ENCODE data around the gene FBP1.

FBP1 gene

DNA sequence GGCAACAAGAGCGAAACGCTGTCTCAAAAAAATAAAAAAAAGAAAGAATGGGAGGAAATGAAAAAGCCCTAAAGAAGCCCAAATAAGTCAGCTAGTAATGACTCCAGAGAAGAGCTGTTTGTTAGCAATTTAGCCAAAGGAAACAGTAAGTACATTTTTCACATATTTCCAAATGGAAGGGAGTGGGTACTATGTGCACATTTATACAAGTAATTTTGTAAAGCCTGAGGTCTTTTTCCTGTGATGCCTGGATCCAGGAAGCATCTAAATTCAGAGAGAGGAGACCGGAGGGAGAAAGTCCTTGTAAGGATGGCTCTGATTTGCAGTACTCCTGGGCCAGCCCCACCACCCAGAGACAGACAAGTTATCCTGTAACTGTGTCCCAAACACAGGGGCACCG is 14.7 kb downstream of the FBP1 start:
- no peak overlapping the region for H3K4me3 ChIP-seq (replicated peaks; ENCODE audit: low read depth, low read length)
- TF ChIP-seq, protein P1, sequence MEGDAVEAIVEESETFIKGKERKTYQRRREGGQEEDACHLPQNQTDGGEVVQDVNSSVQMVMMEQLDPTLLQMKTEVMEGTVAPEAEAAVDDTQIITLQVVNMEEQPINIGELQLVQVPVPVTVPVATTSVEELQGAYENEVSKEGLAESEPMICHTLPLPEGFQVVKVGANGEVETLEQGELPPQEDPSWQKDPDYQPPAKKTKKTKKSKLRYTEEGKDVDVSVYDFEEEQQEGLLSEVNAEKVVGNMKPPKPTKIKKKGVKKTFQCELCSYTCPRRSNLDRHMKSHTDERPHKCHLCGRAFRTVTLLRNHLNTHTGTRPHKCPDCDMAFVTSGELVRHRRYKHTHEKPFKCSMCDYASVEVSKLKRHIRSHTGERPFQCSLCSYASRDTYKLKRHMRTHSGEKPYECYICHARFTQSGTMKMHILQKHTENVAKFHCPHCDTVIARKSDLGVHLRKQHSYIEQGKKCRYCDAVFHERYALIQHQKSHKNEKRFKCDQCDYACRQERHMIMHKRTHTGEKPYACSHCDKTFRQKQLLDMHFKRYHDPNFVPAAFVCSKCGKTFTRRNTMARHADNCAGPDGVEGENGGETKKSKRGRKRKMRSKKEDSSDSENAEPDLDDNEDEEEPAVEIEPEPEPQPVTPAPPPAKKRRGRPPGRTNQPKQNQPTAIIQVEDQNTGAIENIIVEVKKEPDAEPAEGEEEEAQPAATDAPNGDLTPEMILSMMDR (IDR thresholded peaks at IDR 0.05; ENCODE audit: low read depth, low read length, missing control alignments): no peak
- DNase-seq (ENCODE audit: extremely low read depth, low read depth): no peak

DNA sequence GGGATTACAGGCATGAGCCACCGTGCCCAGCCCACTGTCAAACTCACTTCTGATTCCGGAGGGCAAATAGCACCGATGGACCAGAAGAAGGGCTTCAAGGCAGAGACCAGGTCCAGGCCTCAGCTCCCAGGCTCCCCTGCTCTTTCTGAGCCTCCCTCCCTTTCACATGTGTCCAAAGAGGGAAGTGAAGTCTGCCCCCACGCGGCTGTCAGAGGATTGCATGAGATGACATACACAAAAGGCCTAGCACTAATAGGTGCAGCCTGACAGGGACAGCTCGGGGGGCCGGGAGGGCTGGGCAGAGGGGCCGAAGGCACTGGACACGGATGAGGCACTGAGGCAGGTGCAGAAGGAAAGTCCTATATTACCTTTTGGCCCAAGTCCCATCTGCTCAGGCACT is 16.1 kb downstream of the FBP1 start:
- TF ChIP-seq, protein P1 (IDR thresholded peaks at IDR 0.05; ENCODE audit: low read depth, low read length, missing control alignments): peak; percentile 49
- H3K4me3 ChIP-seq (replicated peaks; ENCODE audit: low read depth, low read length): no peak overlapping the region
- DNase-seq (ENCODE audit: extremely low read depth, low read depth): no peak

DNA sequence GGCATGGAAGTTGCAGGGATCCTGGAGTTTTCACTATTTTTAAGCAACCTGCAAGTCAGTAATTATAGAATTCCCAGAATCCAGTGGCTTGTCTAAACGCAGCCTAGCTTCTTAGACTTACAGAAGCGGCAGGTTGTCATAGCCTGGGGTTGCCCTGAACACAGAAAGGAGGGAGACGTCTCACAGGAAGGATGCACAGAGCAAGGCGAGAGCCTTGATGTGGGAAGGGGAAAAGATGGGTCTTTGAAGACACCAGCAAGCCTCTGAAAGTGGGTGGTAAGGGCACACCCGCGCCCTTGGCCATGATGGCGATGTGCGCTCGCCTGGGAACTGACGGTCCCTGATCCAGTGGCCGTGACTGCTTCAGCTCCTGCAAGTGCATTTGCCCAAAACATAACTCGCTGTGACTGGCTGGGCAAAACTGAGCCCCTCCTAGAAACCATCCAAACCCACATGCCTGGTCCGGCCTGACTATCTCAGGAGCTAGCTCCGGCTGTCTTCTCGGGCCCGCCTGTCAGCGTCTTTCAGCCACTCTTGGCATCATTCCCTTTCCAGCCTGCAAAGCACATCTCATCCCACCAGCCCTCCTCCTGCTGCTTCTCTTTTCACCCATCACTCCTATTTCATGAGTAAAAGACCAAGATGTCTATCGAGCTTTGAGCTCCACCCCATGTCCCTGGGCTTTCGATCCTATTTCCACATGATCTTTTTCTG is 17.1 kb downstream of the FBP1 start:
- TF ChIP-seq, protein P1 (IDR thresholded peaks at IDR 0.05; ENCODE audit: low read depth, low read length, missing control alignments): no peak
- no peak for DNase-seq (ENCODE audit: extremely low read depth, low read depth)
- no peak overlapping the region for H3K4me3 ChIP-seq (replicated peaks; ENCODE audit: low read depth, low read length)

DNA sequence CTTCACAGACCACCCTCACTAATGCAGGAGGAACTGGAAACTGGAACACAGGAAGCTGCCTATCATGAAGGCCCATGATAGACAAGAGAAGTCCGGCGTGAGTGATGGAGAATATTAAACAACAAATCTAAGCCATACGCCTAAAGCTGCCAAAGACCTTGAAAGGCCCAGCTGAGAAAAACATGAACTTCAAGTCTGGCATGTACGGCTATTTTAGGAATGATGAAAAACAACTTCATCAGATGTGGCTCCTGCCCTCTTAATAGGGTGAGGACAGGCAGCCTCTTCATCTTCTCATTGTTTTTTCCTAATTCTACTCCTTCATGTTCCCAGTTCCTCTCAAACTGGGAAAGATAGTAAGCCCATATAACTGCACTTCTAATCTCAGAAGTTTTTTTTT is 20.3 kb downstream of the FBP1 start:
- TF ChIP-seq, protein P1 (IDR thresholded peaks at IDR 0.05; ENCODE audit: low read depth, low read length, missing control alignments): no peak
- no peak overlapping the region for H3K4me3 ChIP-seq (replicated peaks; ENCODE audit: low read depth, low read length)
- no peak for DNase-seq (ENCODE audit: extremely low read depth, low read depth)

DNA sequence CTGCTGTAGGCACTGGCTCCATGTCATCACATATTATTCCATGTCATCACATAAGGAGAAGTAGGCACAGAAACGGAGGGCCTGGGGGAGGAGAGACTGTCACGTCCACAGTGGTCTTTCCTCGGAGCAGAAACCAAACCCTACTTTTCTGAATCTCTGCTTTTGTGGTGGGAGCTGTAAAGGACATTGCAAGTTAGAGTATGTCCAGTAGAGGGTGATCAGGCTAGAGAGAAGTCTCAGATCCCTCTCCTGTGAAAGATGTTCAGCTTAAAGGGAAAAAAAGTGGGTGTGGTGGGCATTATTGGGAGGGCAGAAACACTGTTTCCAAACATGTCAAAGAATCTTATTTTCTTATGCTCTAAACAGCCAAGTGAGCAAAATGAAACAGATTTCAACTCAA is 26.3 kb downstream of the FBP1 start:
- H3K4me3 ChIP-seq (replicated peaks; ENCODE audit: low read depth, low read length): no peak overlapping the region
- TF ChIP-seq, protein P1 (IDR thresholded peaks at IDR 0.05; ENCODE audit: low read depth, low read length, missing control alignments): peak; percentile 11
- DNase-seq (ENCODE audit: extremely low read depth, low read depth): no peak

DNA sequence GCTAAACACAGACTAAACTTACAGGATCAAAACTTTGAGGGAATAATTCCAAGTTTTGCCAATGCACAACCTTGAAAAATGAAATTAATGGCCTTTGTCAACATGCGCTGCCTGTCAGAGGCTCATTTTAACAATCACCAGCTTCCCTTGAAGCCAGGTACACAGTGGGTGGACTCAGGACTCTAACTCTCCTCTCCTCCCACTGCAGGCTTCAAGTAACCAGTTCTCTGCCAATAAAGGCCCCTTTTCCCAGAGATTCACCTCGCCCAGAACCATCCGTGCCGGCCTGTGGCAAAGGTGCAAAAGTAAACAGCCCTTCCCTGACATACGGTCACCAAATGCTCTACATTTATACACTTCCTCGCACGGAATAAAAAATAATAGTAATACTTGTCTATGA is 27.2 kb downstream of the FBP1 start:
- TF ChIP-seq, protein P1 (IDR thresholded peaks at IDR 0.05; ENCODE audit: low read depth, low read length, missing control alignments): no peak
- no peak for DNase-seq (ENCODE audit: extremely low read depth, low read depth)
- no peak overlapping the region for H3K4me3 ChIP-seq (replicated peaks; ENCODE audit: low read depth, low read length)

DNA sequence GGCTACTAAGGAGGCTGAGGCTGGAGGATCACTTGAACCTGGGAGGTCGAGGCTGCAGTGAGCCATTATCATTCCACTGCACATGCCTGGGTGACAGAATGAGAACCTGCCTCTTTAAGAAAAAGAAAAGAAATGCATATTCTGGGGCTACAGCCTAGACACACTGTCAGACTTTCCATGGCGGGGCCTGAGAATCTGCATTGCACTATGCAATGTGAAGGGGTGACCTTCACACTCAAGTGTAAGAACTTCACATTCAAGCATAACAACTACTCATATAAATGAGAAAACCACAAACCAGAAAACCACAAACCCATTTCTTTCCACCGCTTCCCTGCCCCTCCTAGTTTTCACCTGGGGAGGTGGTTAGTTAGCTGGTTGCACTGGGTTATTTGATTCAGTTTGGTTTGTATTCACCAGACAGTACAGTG is 27.7 kb downstream of the FBP1 start:
- H3K4me3 ChIP-seq (replicated peaks; ENCODE audit: low read depth, low read length): no peak overlapping the region
- no peak for DNase-seq (ENCODE audit: extremely low read depth, low read depth)
- TF ChIP-seq, protein P1 (IDR thresholded peaks at IDR 0.05; ENCODE audit: low read depth, low read length, missing control alignments): no peak
